HL-60 (cell line): ENCODE results near the gene LIFR.

Experiments
- GABPA ChIP-seq: IDR thresholded peaks from 2 replicates; pipeline ENCODE4 v1.6.1; 2012; ENCODE audit warnings: low read depth
- POLR2AphosphoS5 ChIP-seq: IDR thresholded peaks from 2 replicates; pipeline ENCODE4 v1.6.1; 2012; ENCODE audit warnings: low read depth
- TF ChIP-seq, protein P1 (sequence below): IDR thresholded peaks from one replicate; pipeline ENCODE4 v1.5.1; 2011; ENCODE audit warnings: low read length, control low read depth, inconsistent platforms; ENCODE audit not compliant: insufficient read depth

DNA sequence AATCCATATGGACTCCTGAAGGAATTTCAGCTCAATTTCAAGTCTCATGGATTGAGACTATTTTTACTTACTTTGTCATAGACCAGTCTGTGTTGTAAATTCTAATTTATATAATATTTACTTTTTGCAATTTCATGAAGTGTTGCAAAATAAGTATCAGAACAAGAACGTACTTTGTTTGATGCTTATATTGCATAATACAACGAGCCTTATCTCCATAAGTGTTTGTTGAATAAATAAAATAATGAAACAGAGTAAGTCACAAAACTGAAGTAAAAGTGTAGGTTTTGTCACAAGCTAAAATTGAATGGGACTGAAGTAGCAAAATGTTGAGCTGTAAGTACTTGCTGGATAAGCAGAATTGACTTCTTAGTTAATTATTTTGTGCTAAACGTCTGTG lies 3.0 kb upstream of the LIFR start:
- TF ChIP-seq, protein P1, sequence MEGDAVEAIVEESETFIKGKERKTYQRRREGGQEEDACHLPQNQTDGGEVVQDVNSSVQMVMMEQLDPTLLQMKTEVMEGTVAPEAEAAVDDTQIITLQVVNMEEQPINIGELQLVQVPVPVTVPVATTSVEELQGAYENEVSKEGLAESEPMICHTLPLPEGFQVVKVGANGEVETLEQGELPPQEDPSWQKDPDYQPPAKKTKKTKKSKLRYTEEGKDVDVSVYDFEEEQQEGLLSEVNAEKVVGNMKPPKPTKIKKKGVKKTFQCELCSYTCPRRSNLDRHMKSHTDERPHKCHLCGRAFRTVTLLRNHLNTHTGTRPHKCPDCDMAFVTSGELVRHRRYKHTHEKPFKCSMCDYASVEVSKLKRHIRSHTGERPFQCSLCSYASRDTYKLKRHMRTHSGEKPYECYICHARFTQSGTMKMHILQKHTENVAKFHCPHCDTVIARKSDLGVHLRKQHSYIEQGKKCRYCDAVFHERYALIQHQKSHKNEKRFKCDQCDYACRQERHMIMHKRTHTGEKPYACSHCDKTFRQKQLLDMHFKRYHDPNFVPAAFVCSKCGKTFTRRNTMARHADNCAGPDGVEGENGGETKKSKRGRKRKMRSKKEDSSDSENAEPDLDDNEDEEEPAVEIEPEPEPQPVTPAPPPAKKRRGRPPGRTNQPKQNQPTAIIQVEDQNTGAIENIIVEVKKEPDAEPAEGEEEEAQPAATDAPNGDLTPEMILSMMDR, result no peak
- TF ChIP-seq POLR2AphosphoS5 (no peak), GABPA (no peak)
